ENCODE measurements around the gene FZD10.

FZD10 gene

DNA sequence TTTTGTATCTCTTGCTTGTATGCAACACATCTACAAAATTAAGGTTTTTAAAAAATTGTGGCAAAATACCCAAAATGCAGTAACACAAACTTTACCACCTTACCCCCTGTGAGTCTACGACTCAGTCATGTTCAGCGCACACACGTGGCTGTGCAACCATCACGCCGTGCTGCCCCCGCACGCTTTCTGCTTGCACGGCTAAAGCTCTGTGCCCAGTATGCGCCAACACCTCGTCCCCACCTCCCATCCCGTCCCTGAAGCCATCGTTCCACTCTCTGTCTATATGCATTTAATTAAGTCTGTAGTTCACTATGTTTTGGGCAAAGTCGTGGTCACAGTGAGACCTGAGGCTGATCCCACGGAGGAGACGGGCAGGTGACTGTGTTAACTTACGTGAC lies 36.4 kb downstream of the FZD10 start:
- in situ Hi-C loops (cut with HindIII; ENCODE audit: low sequenced_read_pairs): no loop called here
- no peak for DNase-seq (ENCODE audit: low read depth, low spot score)
- H3K4me3 ChIP-seq (ENCODE audit: low read depth, low read length): no peak overlapping the region
- TF ChIP-seq, protein P1, sequence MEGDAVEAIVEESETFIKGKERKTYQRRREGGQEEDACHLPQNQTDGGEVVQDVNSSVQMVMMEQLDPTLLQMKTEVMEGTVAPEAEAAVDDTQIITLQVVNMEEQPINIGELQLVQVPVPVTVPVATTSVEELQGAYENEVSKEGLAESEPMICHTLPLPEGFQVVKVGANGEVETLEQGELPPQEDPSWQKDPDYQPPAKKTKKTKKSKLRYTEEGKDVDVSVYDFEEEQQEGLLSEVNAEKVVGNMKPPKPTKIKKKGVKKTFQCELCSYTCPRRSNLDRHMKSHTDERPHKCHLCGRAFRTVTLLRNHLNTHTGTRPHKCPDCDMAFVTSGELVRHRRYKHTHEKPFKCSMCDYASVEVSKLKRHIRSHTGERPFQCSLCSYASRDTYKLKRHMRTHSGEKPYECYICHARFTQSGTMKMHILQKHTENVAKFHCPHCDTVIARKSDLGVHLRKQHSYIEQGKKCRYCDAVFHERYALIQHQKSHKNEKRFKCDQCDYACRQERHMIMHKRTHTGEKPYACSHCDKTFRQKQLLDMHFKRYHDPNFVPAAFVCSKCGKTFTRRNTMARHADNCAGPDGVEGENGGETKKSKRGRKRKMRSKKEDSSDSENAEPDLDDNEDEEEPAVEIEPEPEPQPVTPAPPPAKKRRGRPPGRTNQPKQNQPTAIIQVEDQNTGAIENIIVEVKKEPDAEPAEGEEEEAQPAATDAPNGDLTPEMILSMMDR (IDR thresholded peaks at IDR 0.05; ENCODE audit: low read depth, low read length): no peak

- in situ Hi-C loops (cut with HindIII; ENCODE audit: low sequenced_read_pairs): no loop called here
- TF ChIP-seq, protein P1 (IDR thresholded peaks at IDR 0.05; ENCODE audit: low read depth, low read length): no peak
- H3K4me3 ChIP-seq (ENCODE audit: low read depth, low read length): no peak overlapping the region
- no peak for DNase-seq (ENCODE audit: low read depth, low spot score)
Measured at GRCh38 chr12:130199581-130200390, 37.5 kb downstream of the FZD10 start.

GRCh38 chr12:130200445-130200844 lies 38.2 kb downstream of the FZD10 start:
- DNase-seq (ENCODE audit: low read depth, low spot score): no peak
- TF ChIP-seq, protein P1 (IDR thresholded peaks at IDR 0.05; ENCODE audit: low read depth, low read length): no peak
- no peak overlapping the region for H3K4me3 ChIP-seq (ENCODE audit: low read depth, low read length)
- in situ Hi-C loops (cut with HindIII; ENCODE audit: low sequenced_read_pairs): no loop called here

DNA sequence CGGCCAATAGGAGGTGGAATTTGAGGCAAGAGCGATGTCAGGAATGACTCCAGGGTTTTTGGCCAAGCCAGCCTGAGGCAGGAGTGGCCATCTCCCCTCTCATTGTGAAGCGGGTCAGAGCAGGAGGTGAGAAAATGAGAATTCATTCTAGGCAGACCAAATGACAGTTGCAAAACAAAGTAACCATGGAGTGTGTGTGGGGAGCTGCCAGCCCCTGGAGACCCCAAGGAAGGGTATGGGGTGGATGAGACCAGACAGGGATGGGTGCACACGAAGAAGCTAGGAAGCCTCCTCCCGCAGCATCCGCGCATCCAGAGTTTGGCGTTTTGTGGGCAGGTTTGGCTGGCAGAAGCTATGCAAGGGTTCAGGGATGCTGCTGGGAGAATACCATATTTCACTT lies 38.8 kb downstream of the FZD10 start:
- no peak for DNase-seq (ENCODE audit: low read depth, low spot score)
- TF ChIP-seq, protein P1 (IDR thresholded peaks at IDR 0.05; ENCODE audit: low read depth, low read length): no peak
- in situ Hi-C loops (cut with HindIII; ENCODE audit: low sequenced_read_pairs): no loop called here
- H3K4me3 ChIP-seq (ENCODE audit: low read depth, low read length): no peak overlapping the region

DNA sequence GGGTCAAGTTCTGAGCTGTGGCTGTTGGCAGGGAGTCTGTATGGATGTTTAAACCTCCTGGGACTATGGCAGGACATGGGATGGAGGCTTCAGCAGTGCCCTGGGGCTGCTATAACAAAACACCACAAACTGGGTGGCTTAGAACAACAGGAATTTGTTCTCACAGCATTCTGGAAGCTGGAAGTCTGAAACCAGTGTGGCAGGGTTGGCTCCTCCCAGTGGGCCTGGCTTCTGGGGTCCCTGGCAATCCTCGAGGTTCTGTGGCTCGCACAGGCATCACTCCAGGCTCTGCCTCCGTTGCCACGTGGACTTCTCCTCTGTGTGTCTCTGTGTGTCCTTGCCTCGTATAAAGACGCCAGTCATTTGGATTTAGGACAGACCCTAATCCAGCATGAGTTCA lies 39.9 kb downstream of the FZD10 start:
- in situ Hi-C loops (cut with HindIII; ENCODE audit: low sequenced_read_pairs): no loop called here
- H3K4me3 ChIP-seq (ENCODE audit: low read depth, low read length): no peak overlapping the region
- TF ChIP-seq, protein P1 (IDR thresholded peaks at IDR 0.05; ENCODE audit: low read depth, low read length): no peak
- DNase-seq (ENCODE audit: low read depth, low spot score): no peak

DNA sequence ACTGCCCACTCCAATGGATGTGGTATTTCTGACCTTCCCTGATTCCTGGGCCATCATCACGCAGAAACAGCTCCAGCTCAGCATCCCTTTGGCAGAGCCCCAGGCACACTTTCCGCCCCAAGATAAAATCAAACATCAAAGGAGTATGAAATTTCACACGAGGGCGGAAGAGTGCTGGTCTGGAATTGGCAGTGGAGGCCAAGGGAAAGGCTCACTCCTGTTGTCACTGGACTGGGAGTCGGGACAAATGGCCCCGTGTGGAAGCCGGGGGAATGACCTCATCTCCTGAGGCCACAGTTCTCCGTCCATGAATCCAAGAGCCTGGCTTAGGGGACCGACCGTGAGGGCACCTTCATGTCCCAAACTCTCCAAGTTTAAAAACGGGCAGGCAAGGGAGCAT lies 40.9 kb downstream of the FZD10 start:
- DNase-seq (ENCODE audit: low read depth, low spot score): no peak
- H3K4me3 ChIP-seq (ENCODE audit: low read depth, low read length): no peak overlapping the region
- TF ChIP-seq, protein P1 (IDR thresholded peaks at IDR 0.05; ENCODE audit: low read depth, low read length): no peak
- in situ Hi-C loops (cut with HindIII; ENCODE audit: low sequenced_read_pairs): no loop called here

All from astrocyte of the spinal cord (primary cell).